ENCODE measurements around the gene GPR6.

Gene GPR6

DNA sequence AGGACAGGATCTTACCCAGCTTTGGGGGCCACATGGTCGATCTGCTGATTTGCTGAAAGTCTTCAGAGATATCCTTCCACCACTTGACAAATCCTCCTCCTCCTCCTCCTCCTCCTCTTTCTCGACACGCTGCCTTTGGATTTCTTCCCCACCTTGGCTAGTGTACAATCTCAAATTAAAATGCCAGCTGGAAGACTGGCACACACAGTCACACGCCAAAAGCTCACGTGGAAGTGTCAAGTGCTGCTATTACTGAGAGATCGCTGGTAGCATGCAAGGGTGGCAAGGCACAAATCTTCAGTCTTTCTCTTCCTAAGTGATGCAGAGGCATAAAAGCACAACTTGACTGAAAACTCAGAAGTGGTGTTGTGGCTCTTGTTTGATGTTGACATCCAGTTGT is 35.3 kb downstream of the GPR6 start:
- H3K36me3 ChIP-seq (ENCODE audit: insufficient read depth, low read length): no peaks in the 10 kb centered on the region
- no peak overlapping the region for H3K4me2 ChIP-seq (ENCODE audit: low read length)
- H3K4me3 ChIP-seq (ENCODE audit: low read length): no peak overlapping the region
- H3K27me3 ChIP-seq (ENCODE audit: control insufficient read depth, insufficient read depth, low read length): peaks cover 17% of the 10 kb centered on the region
- H3K4me1 ChIP-seq (ENCODE audit: control insufficient read depth, insufficient read depth, low read length): no peaks in the 10 kb centered on the region
- no peaks in the 10 kb centered on the region for H3K9me3 ChIP-seq (replicated peaks; ENCODE audit: low read length)
- no peak overlapping the region for H3K9ac ChIP-seq (ENCODE audit: low read depth, low read length)

DNA sequence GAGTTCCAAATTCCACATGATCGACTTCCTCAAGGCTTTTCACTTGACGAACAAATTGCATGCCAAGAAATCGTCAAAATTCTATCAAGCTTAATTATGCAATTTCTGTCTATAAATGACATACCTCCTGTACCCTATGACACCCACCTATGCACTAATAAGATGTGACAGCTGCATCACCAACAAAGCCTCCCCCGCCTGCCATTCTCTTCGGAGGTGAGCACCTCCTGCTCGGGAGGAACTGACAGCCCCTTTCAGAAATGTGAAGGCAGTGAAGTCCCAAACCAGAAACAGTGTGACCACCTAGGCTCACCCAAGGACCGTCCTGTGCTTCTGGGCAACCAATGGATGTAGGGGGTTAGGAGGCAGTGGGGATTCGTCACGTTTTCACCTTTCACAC is 37.1 kb downstream of the GPR6 start:
- H3K27me3 ChIP-seq (ENCODE audit: control insufficient read depth, insufficient read depth, low read length): peaks cover 25% of the 10 kb centered on the region
- H3K36me3 ChIP-seq (ENCODE audit: insufficient read depth, low read length): no peaks in the 10 kb centered on the region
- no peak overlapping the region for H3K9ac ChIP-seq (ENCODE audit: low read depth, low read length)
- H3K4me1 ChIP-seq (ENCODE audit: control insufficient read depth, insufficient read depth, low read length): no peaks in the 10 kb centered on the region
- no peak overlapping the region for H3K4me3 ChIP-seq (ENCODE audit: low read length)
- no peak overlapping the region for H3K4me2 ChIP-seq (ENCODE audit: low read length)
- no peaks in the 10 kb centered on the region for H3K9me3 ChIP-seq (replicated peaks; ENCODE audit: low read length)

DNA sequence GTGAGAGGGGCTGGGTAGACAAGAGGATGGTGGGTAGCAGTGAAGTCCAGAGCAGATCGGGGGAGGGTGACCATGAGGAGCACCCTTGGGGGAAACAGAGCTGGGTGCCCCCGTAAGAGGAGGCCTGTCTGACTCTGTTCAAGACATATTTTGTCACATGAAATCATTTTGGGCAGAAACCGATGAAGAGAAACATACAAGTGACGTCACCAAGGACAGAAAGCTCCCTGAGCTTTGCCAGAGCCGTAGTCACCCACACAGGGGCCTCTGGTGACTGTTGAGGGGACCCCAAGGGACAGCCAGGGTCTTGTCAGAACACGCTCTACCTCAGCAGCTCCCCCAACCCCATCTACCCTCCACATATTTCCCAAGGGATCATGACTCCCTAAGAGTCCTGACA is 39.2 kb downstream of the GPR6 start:
- H3K4me2 ChIP-seq (ENCODE audit: low read length): no peak overlapping the region
- no peaks in the 10 kb centered on the region for H3K4me1 ChIP-seq (ENCODE audit: control insufficient read depth, insufficient read depth, low read length)
- no peak overlapping the region for H3K9ac ChIP-seq (ENCODE audit: low read depth, low read length)
- H3K9me3 ChIP-seq (replicated peaks; ENCODE audit: low read length): no peaks in the 10 kb centered on the region
- no peak overlapping the region for H3K4me3 ChIP-seq (ENCODE audit: low read length)
- H3K27me3 ChIP-seq (ENCODE audit: control insufficient read depth, insufficient read depth, low read length): peaks cover 29% of the 10 kb centered on the region
- no peaks in the 10 kb centered on the region for H3K36me3 ChIP-seq (ENCODE audit: insufficient read depth, low read length)

DNA sequence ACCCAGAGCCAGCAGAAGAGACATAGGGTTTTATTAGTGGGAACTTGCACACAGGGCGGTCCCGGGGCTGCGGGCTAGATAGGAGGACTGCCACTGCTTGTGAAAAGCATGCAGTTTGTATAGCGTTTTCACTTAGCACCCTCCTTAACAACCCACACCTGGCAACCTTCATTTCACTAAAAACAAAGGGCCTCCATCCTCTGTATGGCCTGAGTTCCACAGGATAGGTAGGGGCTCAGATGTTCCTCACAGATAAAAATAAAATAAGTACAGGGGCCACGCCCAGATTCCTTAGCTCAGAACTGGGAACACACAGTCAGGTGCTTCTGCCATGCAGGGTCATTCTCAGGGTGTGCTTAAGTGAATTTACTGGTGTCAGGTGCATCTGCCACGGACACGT is 39.8 kb downstream of the GPR6 start:
- peaks cover 29% of the 10 kb centered on the region for H3K27me3 ChIP-seq (ENCODE audit: control insufficient read depth, insufficient read depth, low read length)
- no peaks in the 10 kb centered on the region for H3K36me3 ChIP-seq (ENCODE audit: insufficient read depth, low read length)
- H3K4me1 ChIP-seq (ENCODE audit: control insufficient read depth, insufficient read depth, low read length): no peaks in the 10 kb centered on the region
- H3K4me2 ChIP-seq (ENCODE audit: low read length): no peak overlapping the region
- H3K9me3 ChIP-seq (replicated peaks; ENCODE audit: low read length): no peaks in the 10 kb centered on the region
- H3K4me3 ChIP-seq (ENCODE audit: low read length): no peak overlapping the region
- no peak overlapping the region for H3K9ac ChIP-seq (ENCODE audit: low read depth, low read length)

DNA sequence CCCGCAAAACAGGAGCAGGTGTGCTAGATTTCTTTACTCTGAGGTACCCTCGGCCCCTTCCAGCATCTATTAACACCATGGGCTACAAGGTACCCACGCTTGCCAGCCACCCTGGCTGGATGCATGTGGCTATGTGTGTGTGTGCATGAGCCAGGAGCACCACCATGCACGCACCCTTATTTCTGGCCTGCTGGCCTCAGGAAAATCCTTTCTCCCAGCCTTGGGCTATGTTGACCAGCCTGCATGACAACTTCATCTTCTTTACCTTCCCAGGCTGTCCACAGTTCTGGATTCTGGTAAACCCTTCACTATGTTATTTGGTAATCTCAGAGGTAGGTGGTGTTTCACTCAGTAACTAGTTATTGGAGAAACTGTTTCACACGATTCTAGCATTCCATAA is 40.4 kb downstream of the GPR6 start:
- Histone ChIP-seq H3K4me3 (ENCODE audit: low read length) (no peak overlapping the region), H3K36me3 (ENCODE audit: insufficient read depth, low read length) (no peaks in the 10 kb centered on the region), H3K4me1 (ENCODE audit: control insufficient read depth, insufficient read depth, low read length) (no peaks in the 10 kb centered on the region), H3K9ac (ENCODE audit: low read depth, low read length) (no peak overlapping the region), H3K27me3 (ENCODE audit: control insufficient read depth, insufficient read depth, low read length) (peaks cover 29% of the 10 kb centered on the region), H3K9me3 (replicated peaks; ENCODE audit: low read length) (no peaks in the 10 kb centered on the region), H3K4me2 (ENCODE audit: low read length) (no peak overlapping the region)

DNA sequence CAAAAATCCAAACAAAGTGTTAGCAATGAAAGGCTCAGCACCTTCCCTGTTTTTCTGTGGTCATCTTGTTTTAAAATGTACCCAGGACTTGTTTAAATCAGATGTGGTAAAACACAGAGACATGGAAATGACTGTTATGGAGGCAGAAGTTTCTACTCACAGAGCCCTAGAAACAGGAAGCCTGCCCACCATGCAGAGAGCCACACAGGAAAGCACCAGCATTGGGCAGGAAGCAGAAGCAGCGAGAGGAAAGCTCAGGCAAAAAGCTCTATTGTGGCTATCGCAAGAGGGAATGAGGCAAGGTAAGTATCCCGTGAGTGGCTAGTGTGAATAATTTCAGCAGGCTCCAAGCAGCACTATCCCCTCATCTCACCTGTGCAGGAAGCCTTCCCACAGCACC is 42.8 kb downstream of the GPR6 start:
- Histone ChIP-seq H3K4me1 (ENCODE audit: control insufficient read depth, insufficient read depth, low read length) (no peaks in the 10 kb centered on the region), H3K27me3 (ENCODE audit: control insufficient read depth, insufficient read depth, low read length) (peaks cover 18% of the 10 kb centered on the region), H3K9ac (ENCODE audit: low read depth, low read length) (no peak overlapping the region), H3K4me3 (ENCODE audit: low read length) (no peak overlapping the region), H3K36me3 (ENCODE audit: insufficient read depth, low read length) (no peaks in the 10 kb centered on the region), H3K9me3 (replicated peaks; ENCODE audit: low read length) (no peaks in the 10 kb centered on the region), H3K4me2 (ENCODE audit: low read length) (no peak overlapping the region)

DNA sequence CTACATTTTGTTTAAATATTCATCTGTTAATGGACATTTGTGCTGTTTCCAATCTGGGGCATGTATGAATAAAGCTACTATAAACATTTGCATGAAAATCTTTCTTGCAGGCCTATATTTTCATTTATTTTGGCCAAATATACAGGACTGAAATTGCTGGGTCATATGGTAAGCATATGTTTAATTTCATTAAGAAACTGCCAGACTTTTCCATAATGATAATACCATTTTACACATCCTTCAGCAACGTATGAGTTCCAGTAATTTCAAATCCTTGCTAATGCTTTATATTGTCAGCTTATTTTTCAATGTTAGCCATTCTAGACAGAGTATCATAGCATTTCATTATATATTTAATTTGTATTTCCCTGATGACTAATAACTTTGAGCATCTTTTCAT is 51.0 kb downstream of the GPR6 start:
- Histone ChIP-seq H3K4me3 (ENCODE audit: low read length) (no peak overlapping the region), H3K4me2 (ENCODE audit: low read length) (no peak overlapping the region), H3K9me3 (replicated peaks; ENCODE audit: low read length) (no peaks in the 10 kb centered on the region), H3K36me3 (ENCODE audit: insufficient read depth, low read length) (no peaks in the 10 kb centered on the region), H3K4me1 (ENCODE audit: control insufficient read depth, insufficient read depth, low read length) (no peaks in the 10 kb centered on the region), H3K27me3 (ENCODE audit: control insufficient read depth, insufficient read depth, low read length) (no peaks in the 10 kb centered on the region), H3K9ac (ENCODE audit: low read depth, low read length) (no peak overlapping the region)
